Fibroblast of skin of abdomen (primary cell): Measurements from ENCODE around the gene DHRS4L2. TPM values are rescaled to one million over a fixed set of nuclear protein-coding genes. Genes with fewer than 3 reads are reported as not detected.
"Not testable (repeated sequence)": the region's sequence is repeated elsewhere in the genome, so short reads cannot be mapped to it uniquely, and the experiment has no call there.

Source experiments
- DNase-seq: peaks from one replicate; pipeline ENCODE4 v3.0.0-alpha.2; 2013
- polyA plus RNA-seq, 2 experiments: library from polyadenylated mRNA; unstranded; fragments of 120-200 nt; gene quantifications; one replicate each; pipeline ENCODE4 v1.2.1, GENCODE V29; 2013; ENCODE audit not compliant: insufficient read length in 2 of 2

DHRS4L2 gene
- polyA plus RNA-seq (2013, experiment 1 of 2; ENCODE audit: insufficient read length): 25.6 TPM
- polyA plus RNA-seq (2013, experiment 2 of 2; ENCODE audit: insufficient read length): 25.1 TPM

DNA sequence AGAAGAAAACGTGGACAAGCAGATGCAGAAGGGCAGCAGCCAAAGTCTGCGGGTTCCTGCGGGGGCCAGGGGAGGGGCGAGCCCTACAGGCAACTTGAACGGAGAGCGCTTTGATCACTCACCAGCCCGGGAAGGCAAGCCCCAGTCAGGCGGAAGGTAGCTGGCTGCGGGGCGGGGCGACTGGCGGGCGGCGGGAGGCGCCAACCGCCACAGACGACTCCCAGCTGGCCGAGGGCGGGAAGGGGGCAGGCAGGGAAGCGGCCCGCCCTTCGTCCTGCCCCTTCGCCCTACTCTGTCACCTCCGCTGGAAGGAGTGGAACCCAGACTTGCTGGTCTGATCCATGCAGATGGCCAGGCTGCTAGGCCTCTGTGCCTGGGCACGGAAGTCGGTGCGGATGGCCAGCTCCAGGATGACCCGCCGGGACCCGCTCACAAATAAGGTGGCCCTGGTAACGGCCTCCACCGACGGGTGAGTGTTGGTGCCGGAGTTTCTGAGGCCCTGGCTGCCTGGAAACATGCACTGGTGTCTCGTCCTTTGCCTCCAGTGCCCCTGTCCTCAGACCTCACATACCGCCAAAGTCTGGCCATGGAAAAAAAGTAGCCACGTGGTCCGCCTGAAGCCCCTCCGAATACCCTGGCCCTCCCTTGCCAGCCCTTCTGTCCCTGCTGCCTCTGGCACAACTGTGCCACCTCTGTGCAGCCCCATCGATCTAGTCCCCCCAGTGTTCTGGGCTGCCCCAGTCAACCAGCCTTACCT, at the start of gene DHRS4L2:
DHRS4L2 (plus strand) TSS at position 323 of the 757 bp plus-strand sequence; CDS start at position 342, 19 bp downstream.
- peak; percentile 64 for DNase-seq

DNA sequence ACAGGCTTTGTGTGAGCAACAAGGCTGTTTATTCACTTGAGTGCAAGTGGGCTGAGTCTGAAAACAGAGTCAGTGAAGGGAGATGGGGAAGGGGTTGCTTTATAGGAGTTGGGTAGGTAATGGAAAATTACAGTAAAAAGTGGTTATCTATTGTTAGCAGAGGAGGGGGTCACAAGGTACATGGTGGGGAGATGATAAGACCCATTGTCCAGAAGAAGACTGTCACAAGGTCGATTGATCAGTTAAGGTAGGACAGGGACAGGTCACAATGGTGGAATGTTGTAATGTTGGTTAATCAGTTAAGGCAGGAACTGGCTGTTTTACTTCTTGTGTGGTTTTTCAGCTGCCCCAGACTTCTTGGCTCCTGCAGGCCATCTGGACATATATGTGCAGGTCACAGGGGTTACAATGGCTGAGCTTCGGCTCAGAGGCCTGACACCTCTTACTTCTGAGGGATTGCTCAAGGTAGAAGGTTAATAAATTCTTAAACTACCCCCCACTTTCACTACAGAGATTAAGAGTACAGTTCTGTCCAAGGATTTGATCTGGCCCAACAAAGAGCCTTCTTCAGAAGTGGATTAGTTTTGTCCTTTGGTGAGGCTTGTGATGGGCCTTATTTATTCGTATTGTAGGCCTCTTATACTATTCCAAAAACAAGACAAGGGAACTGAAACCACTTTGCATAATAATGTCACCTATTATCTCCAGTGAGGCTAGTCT, 49.0 kb upstream of the DHRS4L2 start:
- no peak for DNase-seq

DNA sequence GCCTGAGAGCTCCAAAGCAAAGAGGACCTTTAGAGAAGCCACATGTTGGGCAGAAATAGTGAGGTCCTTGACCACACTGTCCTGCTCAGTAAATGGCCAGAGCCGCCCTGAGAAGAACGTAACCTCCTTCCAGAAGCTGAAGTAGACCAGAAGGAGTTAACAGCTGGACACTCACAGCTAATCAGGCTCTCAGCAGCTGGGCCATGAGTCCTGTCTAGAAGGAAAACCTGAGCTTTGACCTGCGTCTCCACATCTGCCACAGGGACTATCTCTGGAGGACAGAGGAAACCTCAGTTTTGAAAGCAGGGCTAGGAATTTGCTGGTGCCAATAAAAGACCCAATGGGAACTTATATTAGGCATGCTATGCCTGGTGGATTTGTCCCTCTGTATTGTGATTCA, 47.5 kb upstream of the DHRS4L2 start:
- DNase-seq: no peak

DNA sequence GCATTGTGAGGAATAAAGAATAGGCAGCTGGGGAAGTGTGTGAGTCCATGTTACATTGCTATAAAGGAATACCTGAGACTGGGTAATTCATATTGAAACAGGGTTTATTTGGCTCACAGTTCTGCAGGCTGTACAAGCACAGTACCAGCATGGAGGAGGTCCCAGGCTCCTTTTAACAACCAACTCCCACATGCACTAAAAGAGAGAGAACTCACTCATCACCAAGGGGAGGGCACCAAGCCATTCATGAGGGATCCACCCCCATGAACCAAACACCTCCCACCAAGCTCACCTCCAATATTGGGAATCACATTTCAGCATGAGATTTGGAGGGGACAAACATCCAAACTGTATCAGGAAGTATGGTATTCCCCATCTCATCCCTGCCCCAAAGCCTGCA, 47.1 kb upstream of the DHRS4L2 start:
- DNase-seq: no peak

DNA sequence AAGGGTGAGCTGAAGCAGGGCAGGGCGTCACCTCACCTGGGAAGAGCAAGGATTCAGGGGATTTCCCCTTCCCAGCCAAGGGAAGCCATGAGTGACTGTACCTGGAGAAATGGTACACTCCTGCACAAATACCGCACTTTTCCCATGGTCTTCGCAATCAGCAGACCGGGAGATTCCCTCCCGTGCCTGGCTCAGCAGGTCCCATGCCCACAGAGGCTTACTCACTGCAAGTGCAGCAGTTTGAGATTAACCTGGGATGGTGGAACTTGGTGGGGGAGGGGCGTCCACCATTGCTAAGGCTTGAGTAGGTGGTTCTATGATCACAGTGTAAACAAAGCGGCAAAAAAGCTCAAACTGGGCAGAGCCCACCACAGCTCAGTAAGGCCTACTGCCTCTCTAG, 46.1 kb upstream of the DHRS4L2 start:
- DNase-seq: no peak

DNA sequence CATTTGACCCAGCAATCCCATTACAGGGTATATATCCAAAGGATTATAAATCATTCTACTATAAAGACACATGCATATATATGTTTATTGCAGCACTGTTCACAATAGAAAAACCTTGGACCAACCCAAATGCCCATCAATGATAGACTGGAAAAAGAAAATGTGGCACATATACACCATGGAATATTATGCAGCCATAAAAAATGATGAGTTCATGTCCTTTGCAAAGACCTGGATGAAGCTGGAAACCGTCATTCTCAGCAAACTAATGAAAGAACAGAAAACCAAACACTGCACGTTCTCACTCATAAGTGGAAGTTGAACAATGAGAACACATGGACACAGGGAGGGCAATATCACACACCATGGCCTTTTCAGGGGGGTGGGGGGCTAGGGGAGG, 39.7 kb upstream of the DHRS4L2 start:
- not testable (repeated sequence) for DNase-seq

DNA sequence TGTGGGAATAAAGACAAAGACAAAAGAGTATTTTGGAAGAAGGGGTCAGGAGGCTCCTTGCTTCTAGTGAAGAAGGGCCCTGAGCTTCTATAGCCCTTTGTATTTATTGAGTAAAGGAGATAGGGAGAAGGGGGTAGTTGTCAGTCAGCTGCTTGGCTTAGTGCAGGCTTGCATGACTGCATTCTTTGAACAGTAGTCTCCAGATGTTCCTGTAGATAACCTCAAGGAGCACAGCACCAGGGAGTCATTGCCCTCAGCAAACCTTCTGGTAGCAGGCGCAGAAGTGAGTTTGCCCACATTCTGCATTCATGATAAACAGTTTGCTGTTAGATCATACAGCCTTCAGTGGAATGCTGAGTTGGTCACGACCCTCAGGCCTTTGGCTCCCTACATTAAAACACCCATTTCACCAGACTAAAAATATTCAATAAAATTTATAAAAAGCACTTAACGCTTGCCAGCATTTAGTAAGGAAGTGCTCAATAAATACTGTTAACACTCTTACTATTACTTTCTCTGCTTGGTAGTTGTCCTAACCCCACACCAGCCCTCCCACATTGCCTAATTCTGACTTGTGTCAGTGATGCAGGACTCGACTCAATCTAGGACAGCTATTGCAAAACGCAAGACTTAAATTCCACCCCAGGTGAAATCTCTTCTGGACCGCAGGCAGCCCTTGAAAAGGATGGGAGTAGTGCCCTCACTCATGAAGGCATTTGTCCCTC, 38.2 kb upstream of the DHRS4L2 start:
- DNase-seq: no peak

DNA sequence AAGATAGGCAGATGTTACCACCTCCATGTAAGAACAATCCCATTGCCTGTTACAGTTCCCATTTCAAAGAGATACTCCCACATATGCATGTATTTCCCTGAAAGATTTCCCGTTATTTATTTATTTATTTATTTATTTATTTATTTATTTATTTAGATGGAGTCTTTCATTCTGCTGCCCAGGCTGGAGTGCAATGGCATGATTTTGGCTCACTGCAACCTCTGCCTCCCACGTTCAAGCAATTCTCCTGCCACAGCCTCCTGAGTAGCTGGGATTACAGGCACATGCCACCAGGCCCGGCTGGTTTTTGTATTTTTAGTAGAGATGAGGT, 37.6 kb upstream of the DHRS4L2 start:
- not testable (repeated sequence) for DNase-seq

DNA sequence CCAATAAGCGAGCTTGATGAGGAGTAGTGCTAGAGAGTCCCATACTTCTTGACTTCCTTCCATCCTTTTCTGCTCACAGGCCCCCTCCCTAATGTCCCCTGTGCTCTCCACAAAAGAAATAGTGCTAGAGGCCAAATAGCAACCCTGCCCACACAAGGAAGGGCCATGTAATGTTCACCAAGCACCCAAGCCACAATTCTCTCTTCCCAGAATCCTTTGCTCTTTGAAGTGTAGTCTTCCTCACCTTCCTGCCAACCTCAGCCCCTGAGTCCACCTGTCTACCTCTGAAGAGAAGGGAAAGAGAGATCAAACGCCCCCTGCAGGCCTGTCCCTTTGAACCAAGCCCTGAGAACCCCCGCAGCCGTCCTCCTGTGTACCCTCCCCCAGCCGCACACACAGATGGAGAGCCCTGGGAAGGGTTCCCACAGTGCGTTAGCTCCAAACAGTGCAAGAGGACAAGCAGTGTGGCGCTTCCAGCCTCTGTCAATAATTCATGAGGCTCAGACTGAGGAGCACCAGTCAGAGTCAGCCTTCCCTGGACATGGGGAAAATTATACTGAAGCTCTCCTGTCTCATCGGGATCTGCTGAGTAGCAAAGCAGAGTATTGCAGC, 37.0 kb upstream of the DHRS4L2 start:
- no peak for DNase-seq

DNA sequence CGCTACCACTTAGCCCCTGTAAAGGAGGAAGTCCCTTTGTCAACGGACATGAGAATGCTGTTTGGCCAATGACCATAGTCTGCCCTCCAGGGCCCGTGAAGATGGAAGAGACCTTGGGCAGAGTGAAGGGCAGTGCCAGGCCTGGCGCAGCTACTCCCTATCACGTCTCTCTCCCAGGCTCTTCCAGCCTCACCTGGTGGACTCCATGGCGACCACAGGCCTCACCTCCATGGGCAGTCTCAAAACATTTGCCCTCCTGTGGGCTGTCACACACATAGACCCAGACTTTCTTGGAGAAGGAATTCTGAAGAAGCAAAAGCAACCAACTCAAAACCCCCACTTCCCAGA, 35.6 kb upstream of the DHRS4L2 start:
- not testable (repeated sequence) for DNase-seq

DNA sequence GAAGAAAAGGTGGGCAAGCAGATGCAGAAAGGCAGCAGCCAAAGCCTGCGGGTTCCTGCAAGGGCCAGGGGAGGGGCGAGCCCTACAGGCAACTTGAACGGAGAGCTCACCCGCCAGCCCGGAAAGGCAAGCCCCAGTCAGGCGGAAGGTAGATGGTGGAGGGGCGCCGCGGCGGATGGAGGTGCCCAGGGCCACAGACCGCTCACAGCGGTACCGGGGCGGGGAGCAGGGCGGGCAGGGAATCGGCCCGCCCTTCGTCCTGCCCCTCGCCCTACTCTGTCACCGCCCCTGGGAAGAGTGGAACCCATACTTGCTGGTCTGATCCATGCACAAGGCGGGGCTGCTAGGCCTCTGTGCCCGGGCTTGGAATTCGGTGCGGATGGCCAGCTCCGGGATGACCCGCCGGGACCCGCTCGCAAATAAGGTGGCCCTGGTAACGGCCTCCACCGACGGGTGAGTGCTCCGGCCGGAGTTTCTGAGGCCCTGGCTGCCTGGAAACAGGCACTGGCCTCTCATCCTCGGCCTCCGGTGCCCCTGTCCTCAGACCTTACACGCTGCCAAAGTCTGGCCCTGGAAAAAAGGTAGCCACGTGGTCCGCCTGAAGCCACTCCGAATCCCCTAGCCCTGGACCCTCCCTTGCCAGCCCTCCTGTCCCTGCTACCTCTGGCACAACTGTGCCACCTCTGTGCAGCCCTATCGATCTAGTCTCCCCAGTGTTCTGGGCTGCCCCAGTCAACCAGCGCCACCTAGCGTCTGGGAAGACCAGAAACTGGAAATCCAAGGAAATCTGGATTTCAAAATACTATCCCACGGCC, 35.1 kb upstream of the DHRS4L2 start, which contains the start of gene DHRS4:
DHRS4 (plus strand) TSS at position 307 of the 815 bp plus-strand sequence; CDS start at position 326, 19 bp downstream.
- peak; percentile 80 for DNase-seq

DNA sequence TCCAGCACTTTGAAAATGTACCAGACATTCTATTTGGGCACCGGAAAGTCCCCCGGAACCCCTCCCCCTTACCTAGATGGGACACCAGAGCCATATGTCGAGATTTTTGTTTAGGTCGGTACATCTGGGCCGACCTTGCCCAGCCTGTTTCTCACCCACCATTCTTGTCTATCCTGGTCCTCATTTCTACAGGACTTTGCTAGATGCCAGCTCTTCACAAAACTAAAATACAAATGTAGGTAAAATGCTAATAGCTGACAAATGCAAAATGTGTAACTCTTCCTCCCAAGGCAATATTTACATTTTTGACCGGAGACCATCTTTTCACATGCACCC, 34.5 kb upstream of the DHRS4L2 start:
- not testable (repeated sequence) for DNase-seq

DNA sequence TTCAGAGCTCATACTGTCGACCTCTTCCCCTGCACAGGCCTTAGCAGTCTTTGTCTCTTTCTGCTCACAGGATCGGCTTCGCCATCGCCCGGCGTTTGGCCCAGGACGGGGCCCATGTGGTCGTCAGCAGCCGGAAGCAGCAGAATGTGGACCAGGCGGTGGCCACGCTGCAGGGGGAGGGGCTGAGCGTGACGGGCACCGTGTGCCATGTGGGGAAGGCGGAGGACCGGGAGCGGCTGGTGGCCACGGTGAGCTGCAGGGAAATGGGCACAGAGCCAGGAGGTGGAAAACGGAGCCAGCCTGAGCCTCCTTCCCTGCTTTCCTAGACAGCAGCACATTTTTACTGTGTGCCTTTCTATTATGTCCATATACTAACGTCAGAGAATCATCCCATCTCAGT, 33.8 kb upstream of the DHRS4L2 start:
- not testable (repeated sequence) for DNase-seq

DNA sequence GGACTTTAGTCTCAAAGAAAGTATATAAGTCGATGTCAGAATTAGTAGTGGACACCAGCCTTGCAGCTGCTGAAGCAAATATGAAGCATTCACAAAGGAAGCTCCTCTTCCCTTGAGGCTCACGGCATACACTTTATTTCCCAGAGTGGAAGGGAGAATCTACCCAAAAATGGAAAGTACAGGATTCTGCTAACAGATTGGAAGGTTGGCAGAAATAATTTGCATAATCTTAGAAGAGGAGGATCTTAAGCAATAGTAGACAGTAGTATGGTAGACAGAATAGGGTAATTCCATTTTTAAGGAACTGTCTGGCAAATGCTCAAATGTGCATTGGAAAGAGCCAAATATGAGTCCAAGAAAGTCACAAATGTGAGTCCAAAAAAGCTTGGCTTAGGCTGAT, 32.9 kb upstream of the DHRS4L2 start:
- not testable (repeated sequence) for DNase-seq

DNA sequence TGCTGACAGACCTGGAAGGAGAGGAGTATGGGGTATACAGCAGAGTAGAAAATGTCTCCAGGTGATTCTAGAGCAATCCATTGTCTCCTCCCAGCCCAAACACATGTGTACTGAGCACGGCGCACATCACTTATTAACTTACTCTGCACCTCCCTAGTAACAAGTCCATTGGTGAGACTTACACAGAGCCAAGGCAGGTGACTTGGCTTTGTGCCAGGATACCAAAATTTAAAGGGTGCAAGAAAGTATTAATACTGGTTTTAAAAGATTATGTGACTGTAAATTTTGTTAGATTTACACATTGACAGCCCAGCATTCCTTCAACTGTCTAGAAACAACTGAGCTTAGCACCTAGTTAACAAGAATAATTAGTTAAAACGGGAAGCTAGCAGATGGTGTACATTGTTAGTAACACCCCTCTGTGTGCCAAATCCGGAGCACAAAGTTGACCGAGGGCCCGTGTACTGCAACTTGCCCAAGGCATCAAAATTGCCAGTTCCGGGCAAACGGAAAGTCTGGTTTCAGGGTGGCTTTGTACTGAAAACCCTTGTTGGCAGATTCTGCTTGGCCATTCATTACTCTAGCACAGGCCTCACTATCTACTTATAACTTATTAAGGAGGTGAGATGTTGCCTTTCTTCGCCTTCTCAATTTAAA, 30.7 kb upstream of the DHRS4L2 start:
- DNase-seq: not testable (repeated sequence)

DNA sequence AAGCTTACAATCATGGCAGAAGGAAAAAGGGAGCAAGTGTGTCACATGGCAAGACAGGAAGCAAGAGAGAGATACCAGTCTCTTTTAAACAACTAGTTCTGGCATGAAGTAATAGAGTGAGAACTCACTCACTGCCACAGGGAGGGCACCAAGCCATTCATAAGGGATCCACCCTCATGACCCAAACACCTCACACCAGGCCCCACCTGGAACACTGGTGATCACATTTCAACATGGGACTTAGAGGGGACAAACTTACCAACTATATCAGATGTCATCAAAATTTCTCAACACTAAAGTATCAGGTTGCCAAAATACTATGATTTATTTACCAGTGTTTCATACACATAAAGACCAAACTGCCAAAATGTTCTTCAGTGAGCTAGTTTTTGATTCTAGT, 27.8 kb upstream of the DHRS4L2 start:
- DNase-seq: not testable (repeated sequence)

DNA sequence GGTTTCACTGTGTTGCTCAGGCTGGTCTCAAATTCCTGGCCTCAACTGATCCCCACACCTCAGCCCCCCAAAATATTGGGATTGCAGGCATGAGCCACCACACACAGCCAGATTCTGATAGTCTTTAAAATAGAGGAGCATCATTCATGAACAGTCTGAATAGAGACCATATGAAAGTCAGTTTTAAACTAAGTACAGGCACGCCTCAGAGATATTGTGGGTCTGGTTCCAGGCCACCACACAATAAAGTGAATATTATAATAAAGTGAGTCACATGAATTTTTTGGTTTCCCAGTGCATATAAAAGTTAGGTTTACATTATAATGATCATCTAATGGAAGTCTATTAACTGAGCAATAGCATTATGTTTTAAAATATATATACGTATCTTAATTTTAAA, 27.0 kb upstream of the DHRS4L2 start:
- not testable (repeated sequence) for DNase-seq

DNA sequence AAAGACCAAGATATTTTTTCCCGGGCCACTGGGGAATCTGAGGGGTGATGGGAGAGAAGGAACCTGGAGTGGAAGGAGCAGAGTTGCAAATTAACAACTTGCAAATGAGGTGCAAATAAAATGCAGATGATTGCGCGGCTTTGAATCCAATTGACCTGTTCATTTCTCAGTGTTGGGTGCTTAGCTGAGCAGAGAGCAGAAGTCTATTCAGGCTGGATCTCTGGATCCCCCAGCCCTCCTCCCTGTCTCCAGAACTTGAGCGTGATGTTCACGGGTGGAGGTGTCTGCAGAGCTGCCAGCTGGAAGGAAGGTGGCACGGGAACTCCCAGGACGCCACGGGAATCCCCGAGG, 19.6 kb upstream of the DHRS4L2 start:
- not testable (repeated sequence) for DNase-seq

DNA sequence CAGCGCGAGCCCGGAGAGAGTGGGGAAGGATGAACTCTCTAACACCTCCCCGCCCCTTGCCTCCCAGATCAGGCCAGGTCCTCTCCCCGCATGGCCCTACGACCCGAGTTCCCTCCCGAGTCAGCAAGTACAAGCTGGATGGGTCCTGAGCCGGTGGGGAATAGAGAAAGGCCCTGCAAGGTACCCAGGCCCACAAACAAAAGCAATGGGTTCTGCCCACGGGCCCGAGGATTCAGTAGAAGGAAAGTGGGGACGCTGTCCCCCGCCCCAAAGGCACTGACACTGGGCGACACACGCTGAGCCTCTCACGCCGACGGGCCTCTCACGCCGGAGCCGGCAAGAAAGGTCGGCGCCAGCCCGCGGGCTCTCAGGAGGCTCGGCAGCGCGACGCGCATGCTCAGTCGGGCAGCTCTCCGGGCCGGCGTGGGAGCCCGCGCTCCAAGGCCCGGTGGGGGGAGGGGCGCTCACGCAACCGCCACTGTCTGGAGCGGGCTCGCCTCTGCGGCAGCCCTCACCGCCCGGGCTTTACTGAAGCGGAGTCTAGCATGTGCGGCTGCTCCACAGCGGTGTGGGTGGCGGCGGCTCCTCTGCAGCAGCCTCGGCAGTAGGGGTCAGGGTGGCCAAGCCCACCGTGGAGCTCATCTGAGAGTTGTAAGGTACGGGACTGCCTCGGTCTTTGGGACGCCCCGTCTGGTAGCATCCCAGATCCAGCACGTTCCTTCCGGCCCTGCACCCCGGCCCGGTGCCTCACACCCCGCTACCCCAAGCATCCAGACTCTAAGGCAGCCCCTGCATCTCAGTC, 19.0 kb upstream of the DHRS4L2 start:
- DNase-seq: peak; percentile 18

DNA sequence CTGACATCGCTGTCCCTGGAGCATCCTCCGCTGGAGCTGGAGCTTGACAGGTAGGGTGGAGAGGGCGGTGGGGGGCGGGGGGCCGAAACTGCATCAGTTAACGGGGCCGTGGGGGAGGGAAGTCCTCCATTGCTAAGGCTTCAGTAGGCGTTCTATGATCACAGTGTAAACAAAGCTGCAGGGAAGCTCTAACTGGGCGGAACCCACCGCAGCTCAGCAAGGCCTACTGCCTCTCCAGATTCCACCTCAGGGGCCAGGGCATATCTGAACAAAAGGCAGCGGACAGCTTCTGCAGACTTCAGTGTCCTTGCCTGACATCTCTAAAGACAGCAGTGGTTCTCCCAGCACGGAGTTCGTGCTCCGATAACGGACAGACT, 18.5 kb upstream of the DHRS4L2 start:
- DNase-seq: not testable (repeated sequence)

DNA sequence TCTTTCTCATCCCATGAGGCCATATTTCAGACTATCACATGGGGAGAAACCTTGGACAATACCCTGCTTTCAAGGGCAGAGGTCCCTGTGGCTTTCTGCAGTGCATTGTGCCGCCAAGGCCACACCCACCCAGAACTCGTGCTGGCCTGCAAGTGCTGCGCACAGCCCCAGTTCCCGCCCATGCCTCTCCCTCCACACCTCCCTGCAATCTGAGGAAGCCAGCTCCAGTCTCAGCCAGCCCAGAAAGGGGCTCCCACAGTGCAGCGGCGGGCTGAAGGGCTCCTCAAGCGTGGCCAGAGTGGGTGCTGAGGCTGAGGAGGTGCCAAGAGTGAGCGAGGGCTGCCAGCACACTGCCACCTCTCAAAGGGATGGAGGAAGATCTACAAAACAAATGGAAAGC, 15.6 kb upstream of the DHRS4L2 start:
- not testable (repeated sequence) for DNase-seq
